GM12874 (cell line): ENCODE results near the gene NAXD.

Source experiments
- TF ChIP-seq, protein P1 (sequence below): IDR thresholded peaks from 2 replicates; pipeline ENCODE4 v1.5.1; 2011; ENCODE audit warnings: low read depth, mild to moderate bottlenecking, control low read depth, low read length, moderate library complexity; ENCODE audit not compliant: insufficient read depth

Gene NAXD

DNA sequence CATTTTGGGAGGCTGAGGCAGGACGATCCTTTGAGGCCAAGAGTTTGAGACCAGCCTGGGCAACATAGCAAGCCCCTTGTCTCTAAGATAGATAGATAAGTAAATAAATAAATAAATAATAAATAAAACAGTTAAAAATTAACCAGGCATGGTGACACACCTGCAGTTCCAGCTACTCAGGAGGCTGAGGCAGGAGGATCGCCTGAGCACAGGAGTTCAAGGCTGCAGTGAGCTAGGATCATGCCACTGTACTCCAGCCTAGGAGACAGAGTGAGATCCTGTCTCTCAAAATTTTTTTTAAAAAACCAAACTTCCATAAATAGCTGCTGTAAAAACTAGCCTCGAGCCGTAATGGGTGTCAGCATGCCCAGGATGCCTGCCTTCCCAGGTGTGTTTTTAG is 14.4 kb upstream of the NAXD start:
- TF ChIP-seq, protein P1, sequence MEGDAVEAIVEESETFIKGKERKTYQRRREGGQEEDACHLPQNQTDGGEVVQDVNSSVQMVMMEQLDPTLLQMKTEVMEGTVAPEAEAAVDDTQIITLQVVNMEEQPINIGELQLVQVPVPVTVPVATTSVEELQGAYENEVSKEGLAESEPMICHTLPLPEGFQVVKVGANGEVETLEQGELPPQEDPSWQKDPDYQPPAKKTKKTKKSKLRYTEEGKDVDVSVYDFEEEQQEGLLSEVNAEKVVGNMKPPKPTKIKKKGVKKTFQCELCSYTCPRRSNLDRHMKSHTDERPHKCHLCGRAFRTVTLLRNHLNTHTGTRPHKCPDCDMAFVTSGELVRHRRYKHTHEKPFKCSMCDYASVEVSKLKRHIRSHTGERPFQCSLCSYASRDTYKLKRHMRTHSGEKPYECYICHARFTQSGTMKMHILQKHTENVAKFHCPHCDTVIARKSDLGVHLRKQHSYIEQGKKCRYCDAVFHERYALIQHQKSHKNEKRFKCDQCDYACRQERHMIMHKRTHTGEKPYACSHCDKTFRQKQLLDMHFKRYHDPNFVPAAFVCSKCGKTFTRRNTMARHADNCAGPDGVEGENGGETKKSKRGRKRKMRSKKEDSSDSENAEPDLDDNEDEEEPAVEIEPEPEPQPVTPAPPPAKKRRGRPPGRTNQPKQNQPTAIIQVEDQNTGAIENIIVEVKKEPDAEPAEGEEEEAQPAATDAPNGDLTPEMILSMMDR: no peak

DNA sequence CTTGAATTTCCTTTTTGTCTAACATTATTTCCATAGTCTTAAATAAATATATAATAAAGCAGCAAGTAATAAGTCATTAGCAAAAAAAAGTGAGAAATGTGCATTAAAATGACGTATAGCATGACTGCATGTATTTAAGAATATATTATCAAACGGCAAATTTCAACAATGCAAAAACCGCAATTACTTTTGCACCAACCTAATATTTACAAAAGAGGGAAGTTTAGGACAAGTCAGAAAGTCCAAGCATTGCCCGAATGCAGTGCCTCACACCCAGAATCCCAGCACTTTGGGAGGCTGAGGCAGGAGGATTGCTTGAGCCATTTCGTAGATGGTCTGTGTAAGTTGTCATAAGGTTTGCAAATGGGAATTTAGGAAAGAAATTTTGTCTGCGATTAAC is 10.2 kb upstream of the NAXD start:
- TF ChIP-seq, protein P1: no peak

DNA sequence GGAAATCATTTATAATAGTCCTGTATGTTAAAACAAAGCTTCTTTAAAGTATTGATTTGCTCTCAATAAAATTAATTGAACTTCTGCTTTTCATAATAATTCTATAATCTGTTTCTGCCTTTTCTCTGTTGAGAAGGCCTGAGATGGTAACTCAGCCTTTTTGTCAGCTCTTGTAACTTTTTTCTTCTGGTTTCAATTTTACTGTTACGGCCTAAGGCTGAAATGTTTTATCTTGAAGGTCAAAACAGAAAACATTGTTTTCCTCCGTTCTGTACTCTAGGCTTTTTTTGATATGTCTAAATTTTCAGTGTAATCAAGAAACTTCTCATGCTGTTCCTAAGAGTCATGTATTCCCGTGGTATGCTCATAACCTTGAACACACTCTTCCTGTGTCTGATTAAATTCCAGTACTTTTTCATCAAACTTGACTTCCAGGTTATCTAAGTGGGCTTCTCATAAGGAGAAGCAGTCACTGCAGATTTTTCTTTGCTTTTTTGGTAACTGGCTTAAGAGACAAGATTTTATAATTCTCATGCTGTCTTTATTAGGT is 7.6 kb upstream of the NAXD start:
- TF ChIP-seq, protein P1: no peak

DNA sequence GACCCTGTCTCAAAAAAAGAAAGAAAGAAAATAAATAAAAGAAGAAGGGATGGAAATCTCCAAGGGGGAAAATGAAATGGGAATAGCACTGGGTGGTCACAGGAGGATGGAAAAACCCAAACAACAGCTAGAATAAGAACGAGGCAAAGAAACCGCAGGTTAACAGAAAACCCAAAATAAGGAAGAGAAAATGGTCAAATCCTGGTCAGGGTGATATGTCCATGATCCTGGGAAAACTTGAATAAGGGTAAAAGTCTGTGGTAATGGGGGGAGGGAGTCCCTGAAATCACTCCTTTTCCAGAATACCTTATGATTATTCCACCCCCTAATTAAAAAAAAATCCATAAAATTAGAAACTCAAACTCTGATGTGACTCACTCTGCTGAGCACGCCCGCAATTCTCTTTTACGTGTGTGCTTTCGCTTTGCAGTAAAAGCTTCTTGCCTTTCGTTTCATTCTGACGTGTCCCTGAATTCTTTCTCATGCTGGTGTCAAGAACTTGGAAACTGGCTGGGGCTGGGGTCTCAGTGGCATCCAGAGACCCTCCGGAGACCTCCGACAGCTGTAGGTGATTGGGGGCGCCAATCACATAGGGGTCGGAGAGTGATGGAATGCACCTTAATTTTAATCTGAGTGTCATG is 4.3 kb upstream of the NAXD start:
- TF ChIP-seq, protein P1: no peak

DNA sequence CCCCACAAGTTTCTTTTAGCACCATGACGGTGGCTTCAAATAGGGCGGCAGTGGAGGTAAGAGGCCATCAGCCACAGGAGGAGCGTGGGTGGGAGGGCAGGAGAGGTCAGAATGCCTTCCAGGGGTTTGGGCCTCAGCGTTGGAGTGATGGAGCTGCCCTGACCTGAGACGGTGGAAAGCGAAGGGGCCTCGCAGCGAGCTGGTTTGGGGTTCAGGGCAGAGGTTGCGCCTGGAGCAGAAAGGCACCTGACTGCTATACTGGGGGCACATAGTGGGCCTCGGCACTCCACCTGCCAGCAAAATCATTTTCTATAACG is 382 bp upstream of the NAXD start:
- TF ChIP-seq, protein P1: no peak

DNA sequence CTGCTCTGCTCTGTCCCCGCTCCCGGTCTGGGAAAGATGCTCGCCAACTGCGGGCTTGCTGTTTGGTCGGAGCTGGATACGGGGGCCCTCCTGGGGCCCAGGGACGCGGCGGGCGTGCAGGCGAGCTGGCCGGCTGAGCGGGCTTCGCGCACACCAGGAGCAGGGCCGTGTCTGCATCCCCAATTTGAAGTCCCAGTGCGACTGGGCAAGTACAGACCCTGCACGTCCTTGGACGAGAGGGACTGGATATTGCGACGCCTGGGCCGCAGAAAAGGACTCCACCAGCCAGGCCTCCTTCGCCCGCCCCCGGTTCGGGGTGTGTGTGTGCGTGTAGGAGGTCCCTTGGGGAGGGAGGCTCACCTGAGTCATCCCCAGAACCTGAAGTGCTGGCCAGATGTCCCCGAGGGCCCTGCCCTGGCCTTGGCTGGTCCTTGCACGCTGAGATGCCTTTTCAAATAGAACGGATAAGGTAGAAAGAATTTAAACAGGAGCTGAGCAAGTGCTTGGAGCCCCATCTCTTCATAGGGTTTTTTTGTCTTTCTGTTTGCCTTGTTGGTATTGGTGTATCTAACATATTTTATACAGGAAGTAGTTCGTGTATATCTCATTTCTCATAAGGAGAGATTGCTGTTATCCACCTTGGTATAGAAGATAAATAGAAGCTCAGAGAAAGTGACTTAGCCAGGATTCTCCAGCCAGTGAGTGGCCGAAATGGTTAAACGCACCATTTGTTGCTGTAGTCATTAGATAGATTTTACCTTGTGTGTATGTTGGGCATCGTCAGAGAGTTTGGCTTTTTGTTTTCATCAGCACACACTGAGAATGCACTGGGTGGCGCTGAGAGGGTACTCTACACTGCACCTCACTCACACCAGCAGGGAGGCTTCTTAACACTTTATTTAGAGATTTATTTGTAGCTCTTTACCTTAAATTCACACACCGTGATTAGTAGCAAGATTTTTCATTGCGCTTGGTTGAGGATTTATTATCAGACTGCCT is 1.1 kb downstream of the NAXD start:
- TF ChIP-seq, protein P1: 0 out of 2 replicates have a peak, but pooled peaks have one; percentile 12

DNA sequence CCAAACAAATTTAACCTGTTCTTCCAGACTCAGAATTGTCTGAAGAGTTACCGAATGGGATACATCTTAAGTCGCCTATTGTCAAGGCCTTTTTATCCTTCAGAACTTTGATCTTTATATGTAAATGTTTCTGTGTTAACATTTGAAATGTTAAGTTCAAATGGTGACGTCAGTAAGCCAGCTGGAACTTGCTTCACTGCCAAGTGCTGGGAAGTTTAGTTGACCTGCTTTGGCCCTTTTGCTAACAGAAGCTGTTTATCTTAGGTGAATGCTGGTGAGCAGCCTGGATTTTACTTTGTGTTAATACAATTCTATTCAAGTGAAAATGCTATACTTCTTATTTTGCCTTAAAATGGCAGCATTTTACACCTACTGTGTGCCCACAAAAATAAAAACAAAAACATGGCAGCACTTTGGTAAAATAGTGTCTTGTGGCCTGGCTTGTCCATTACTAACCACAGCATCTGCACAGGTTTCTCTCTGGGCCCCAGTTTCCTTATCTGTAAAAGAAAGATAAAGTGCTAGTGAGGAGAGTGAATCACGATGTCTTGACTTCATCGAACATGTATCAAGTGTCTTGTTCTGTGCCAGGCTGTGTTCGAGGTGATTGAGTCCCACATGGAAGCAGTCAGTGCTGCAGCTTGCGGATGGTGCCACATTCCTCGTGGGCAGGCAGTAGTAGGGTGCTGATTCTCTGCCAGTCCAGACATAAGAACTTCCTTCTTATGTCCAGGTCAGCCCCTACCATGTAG is 2.2 kb downstream of the NAXD start:
- TF ChIP-seq, protein P1: no peak
